AG04450 (cell line): Measurements from ENCODE around the gene HS3ST5. TPM values are rescaled to one million over a fixed set of nuclear protein-coding genes. Genes with fewer than 3 reads are reported as not detected.

Experiments used
- CTCF ChIA-PET: fragments of 300-600, 350-600 bp; formaldehyde crosslinking; extraction: SDS; loops from one replicate; lab custom pipeline; 2022; ENCODE audit warnings: antibody characterized with exemption, inconsistent platforms; lab: Charles Lee
- POLR2A ChIA-PET: fragments of 350-600 bp; formaldehyde crosslinking; extraction: SDS; loops from one replicate; lab custom pipeline; 2021; ENCODE audit warnings: antibody characterized with exemption, inconsistent platforms; lab: Yijun Ruan, JAX
- DNase-seq: peaks from one replicate; pipeline ENCODE4 v3.0.0-alpha.2; 2011; ENCODE audit warnings: low read depth, low spot score
- H3K27ac ChIP-seq: one replicate; pipeline ENCODE4 v1.5.1; 2012; ENCODE audit warnings: low read depth, low read length, control low read depth
- H3K27me3 ChIP-seq: one replicate; pipeline ENCODE4 v1.6.0; 2012; ENCODE audit warnings: low read length; ENCODE audit not compliant: control insufficient read depth, insufficient read depth
- H3K4me3 ChIP-seq: 2 replicates; pipeline ENCODE4 v1.5.1; 2011; ENCODE audit warnings: mild to moderate bottlenecking, low read depth, low read length, control low read depth
- H3K9me3 ChIP-seq: 2 replicates; pipeline ENCODE4 v1.5.1; 2012; ENCODE audit warnings: low read length; ENCODE audit not compliant: control insufficient read depth, insufficient read depth
- CTCF ChIP-seq: IDR thresholded peaks from 2 replicates; pipeline ENCODE4 v1.5.1; 2011; ENCODE audit warnings: low read depth, low read length, control low read depth, inconsistent platforms
- polyA plus RNA-seq: library from polyadenylated mRNA; depleted of rRNA; stranded (reverse); fragments of >200 nt; gene quantifications from 2 replicates; pipeline ENCODE4 v1.2.3, GENCODE V29; 2011

HS3ST5 gene
- polyA plus RNA-seq, 1 experiment, result not detected

- Histone ChIP-seq H3K9me3 (no peaks in the 10 kb centered on the region), H3K27ac (no peak overlapping the region), H3K27me3 (no peaks in the 10 kb centered on the region), H3K4me3 (no peak overlapping the region)
- ChIA-PET POLR2A (no interaction called here), CTCF (no interaction called here)
- TF ChIP-seq CTCF, result no peak
- DNase-seq, result no peak
Measured at GRCh38 chr6:114170372-114170771, 172.5 kb downstream of the HS3ST5 start.

DNA sequence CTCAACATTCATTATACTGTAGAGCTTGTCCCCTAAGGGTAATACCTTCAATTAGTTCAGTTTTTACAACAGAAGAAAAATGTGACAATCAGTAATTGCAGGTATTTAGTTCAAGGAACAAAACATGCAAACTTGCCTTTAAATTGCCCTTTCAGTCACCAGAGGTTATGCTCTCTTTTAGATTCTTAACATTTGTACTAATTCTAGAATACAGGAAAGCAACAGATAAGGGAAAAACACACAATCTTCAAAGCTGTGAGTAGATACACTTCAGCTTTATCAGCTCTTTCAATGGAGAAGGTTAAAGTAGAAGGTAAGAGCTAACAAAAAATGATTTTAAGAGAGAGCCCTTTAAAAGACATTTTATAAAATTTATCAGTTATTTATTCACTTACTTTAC lies 173.1 kb downstream of the HS3ST5 start:
- POLR2A ChIA-PET, result no interaction called here
- no peaks in the 10 kb centered on the region for H3K27me3 ChIP-seq
- H3K4me3 ChIP-seq, result no peak overlapping the region
- CTCF ChIA-PET, result interaction anchor here (1.7 kb wide), 1 partner anchor 61 kb away, joined by 5 read pairs; no protein-coding TSS in a partner anchor
- no peak for DNase-seq
- H3K9me3 ChIP-seq, result no peaks in the 10 kb centered on the region
- H3K27ac ChIP-seq, result no peak overlapping the region
- TF ChIP-seq CTCF, result no peak

- H3K4me3 ChIP-seq, result no peak overlapping the region
- POLR2A ChIA-PET, result no interaction called here
- no peak for TF ChIP-seq CTCF
- no peak for DNase-seq
- no peaks in the 10 kb centered on the region for H3K9me3 ChIP-seq
- no peaks in the 10 kb centered on the region for H3K27me3 ChIP-seq
- CTCF ChIA-PET, result no interaction called here
- H3K27ac ChIP-seq, result no peak overlapping the region
Measured at GRCh38 chr6:114167583-114168576, 174.9 kb downstream of the HS3ST5 start.

DNA sequence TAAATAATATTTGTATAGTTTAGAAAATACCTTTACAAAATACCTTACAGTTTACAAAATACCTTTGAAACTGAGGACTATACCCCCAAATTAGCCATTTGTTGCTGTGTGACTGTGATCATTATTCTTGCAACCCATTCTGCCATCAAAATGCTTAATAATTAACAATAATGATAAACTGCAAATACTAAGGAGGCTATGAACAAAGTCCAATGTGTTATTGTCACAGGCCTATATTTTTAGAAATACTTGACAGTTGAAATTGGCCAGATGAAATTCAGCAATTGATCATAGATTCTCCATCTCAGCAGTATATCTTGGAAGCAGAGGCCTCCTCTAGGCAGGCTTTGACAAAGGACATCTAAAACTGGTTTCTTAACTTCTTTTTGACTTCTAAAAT lies 178.6 kb downstream of the HS3ST5 start:
- Histone ChIP-seq H3K27ac (no peak overlapping the region), H3K4me3 (no peak overlapping the region), H3K27me3 (no peaks in the 10 kb centered on the region), H3K9me3 (no peaks in the 10 kb centered on the region)
- no peak for DNase-seq
- TF ChIP-seq CTCF, result no peak
- ChIA-PET POLR2A (no interaction called here), CTCF (no interaction called here)

DNA sequence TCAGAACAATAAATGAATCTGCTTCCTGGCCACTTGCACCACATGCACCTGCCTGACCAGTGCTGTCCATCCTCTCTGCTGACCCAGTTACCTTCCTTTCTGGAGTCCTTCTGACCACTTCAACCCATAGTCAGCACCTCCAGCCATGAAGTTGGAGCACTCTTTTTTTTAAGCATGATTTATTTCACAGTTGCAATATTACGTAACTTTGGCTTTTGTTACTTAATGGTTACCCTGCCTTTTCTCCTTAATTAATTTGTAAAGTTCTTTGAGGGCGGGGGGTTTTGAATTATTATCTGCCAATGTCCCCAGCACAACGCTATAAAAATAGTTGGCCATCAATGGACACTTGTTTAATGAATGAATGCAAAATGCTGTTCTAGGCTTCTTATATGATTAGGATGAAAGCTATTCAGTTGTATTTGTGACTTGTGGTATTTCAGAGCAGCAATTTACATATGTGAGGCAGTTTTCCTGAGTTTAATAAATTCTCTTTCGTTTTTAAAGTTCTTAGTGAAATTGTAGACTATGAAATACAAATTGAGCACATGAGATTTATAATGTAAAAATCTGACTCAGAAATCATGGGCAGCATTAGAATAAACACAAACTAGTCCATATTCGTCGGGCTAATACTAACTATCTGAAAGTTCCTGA lies 180.0 kb downstream of the HS3ST5 start:
- no peak overlapping the region for H3K4me3 ChIP-seq
- ChIA-PET POLR2A (no interaction called here), CTCF (no interaction called here)

More for the DNA sequence above, 180.0 kb downstream of the HS3ST5 start:
- Histone ChIP-seq H3K27ac (no peak overlapping the region), H3K27me3 (no peaks in the 10 kb centered on the region), H3K9me3 (no peaks in the 10 kb centered on the region)
- DNase-seq, result no peak
- no peak for TF ChIP-seq CTCF
